Measurements from ENCODE around the gene DAAM2. TPM values are rescaled to one million over a fixed set of nuclear protein-coding genes. Genes with fewer than 3 reads are reported as not detected.

DAAM2 gene
- total RNA-seq = 0.13 and 0.25 TPM in 2 replicates

GRCh38 chr6:39791850-39792539, at the start of gene DAAM2:
DAAM2 (plus strand) TSS chr6:39792376; CDS start chr6:39856303, 63,927 bp downstream.
- DNase-seq (ENCODE audit: low read depth in 2 of 2) = peak in 1 of 2 donors; percentile 15

GRCh38 chr6:39746795-39747194, 45.4 kb upstream of the DAAM2 start:
- no peak for DNase-seq (ENCODE audit: low read depth in 2 of 2)

- DNase-seq (ENCODE audit: low read depth in 2 of 2) = no peak
Observed at GRCh38 chr6:39752835-39753724, 39.1 kb upstream of the DAAM2 start.

GRCh38 chr6:39753725-39754045, 38.5 kb upstream of the DAAM2 start:
- DNase-seq (ENCODE audit: low read depth in 2 of 2) = no peak

GRCh38 chr6:39754514-39755115, 37.6 kb upstream of the DAAM2 start:
- no peak for DNase-seq (ENCODE audit: low read depth in 2 of 2)

GRCh38 chr6:39755231-39755630, 36.9 kb upstream of the DAAM2 start:
- no peak for DNase-seq (ENCODE audit: low read depth in 2 of 2)

- DNase-seq (ENCODE audit: low read depth in 2 of 2) = no peak
Observed at GRCh38 chr6:39756582-39756981, 35.6 kb upstream of the DAAM2 start.

GRCh38 chr6:39758905-39759605, 33.1 kb upstream of the DAAM2 start:
- no peak for DNase-seq (ENCODE audit: low read depth in 2 of 2)

GRCh38 chr6:39760226-39760952, 31.8 kb upstream of the DAAM2 start:
- no peak for DNase-seq (ENCODE audit: low read depth in 2 of 2)

GRCh38 chr6:39765508-39766065, 26.6 kb upstream of the DAAM2 start:
- no peak for DNase-seq (ENCODE audit: low read depth in 2 of 2)

- no peak for DNase-seq (ENCODE audit: low read depth in 2 of 2)
Observed at GRCh38 chr6:39769012-39769411, 23.2 kb upstream of the DAAM2 start.

GRCh38 chr6:39770446-39770845, 21.7 kb upstream of the DAAM2 start:
- no peak for DNase-seq (ENCODE audit: low read depth in 2 of 2)

- no peak for DNase-seq (ENCODE audit: low read depth in 2 of 2)
Observed at GRCh38 chr6:39772559-39773273, 19.5 kb upstream of the DAAM2 start.

- no peak for DNase-seq (ENCODE audit: low read depth in 2 of 2)
Observed at GRCh38 chr6:39773782-39774181, 18.4 kb upstream of the DAAM2 start.

- DNase-seq (ENCODE audit: low read depth in 2 of 2) = no peak
Observed at GRCh38 chr6:39776581-39776980, 15.6 kb upstream of the DAAM2 start.

- no peak for DNase-seq (ENCODE audit: low read depth in 2 of 2)
Observed at GRCh38 chr6:39777218-39777617, 15.0 kb upstream of the DAAM2 start.

- DNase-seq (ENCODE audit: low read depth in 2 of 2) = no peak
Observed at GRCh38 chr6:39777661-39778060, 14.5 kb upstream of the DAAM2 start.

- DNase-seq (ENCODE audit: low read depth in 2 of 2) = no peak
Observed at GRCh38 chr6:39778581-39779255, 13.5 kb upstream of the DAAM2 start.

GRCh38 chr6:39785281-39785680, 6.9 kb upstream of the DAAM2 start:
- DNase-seq (ENCODE audit: low read depth in 2 of 2) = no peak

GRCh38 chr6:39786649-39787048, 5.5 kb upstream of the DAAM2 start:
- no peak for DNase-seq (ENCODE audit: low read depth in 2 of 2)

All from dermis microvascular lymphatic vessel endothelial cell (primary cell).